IPS-11a (cell line): ENCODE results near the gene NFATC4.
"Not testable (repeated sequence)": the region's sequence is repeated elsewhere in the genome, so short reads cannot be mapped to it uniquely, and the experiment has no call there.

Experiments
- H3K4me3 ChIP-seq: one replicate; pipeline ENCODE4 v1.5.1; 2013; ENCODE audit warnings: low read depth, low read length, control low read depth

The NFATC4 gene

GRCh38 chr14:24366721-24367513, 1.1 kb upstream of the NFATC4 start:
- peak overlapping the region; percentile 31 for H3K4me3 ChIP-seq

- H3K4me3 ChIP-seq: peak overlapping the region; percentile 53
These were observed 203 bp downstream of the NFATC4 start for GRCh38 chr14:24368212-24368561.

DNA sequence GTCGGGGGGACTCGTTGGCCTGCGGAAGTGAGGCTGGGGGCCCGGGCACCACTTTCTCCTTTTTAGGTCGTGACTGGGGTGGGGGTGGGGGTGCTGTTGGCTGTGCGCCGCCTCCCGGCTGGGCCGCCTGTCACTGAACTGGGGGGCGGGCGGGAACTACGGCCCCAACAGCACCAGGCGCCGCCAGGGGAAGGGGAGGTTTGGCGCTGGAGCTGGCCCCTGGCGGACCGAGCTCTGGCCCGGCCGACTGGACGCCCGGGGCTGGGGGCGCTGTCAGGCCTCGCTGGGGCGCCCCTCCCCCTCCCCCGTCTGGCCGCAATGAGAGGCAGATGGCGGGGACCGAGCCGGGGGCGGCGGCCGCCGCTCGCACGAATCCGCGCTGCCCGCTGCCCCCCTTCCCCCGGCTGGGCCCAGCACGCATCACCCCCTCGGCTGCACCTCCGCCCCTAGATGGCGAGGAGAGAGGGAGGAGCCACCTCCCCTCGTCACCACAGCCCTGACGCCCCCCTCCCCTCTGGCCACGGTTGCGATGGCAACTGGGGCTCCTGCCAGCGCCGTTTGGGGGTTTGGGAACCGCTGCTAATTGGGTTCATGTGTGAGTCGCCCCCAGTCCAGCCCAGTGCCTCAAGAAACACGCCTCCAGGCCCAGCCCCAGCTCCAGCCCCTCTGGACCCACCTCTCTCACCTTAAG, 723 bp downstream of the NFATC4 start:
- H3K4me3 ChIP-seq: peak overlapping the region; percentile 53

DNA sequence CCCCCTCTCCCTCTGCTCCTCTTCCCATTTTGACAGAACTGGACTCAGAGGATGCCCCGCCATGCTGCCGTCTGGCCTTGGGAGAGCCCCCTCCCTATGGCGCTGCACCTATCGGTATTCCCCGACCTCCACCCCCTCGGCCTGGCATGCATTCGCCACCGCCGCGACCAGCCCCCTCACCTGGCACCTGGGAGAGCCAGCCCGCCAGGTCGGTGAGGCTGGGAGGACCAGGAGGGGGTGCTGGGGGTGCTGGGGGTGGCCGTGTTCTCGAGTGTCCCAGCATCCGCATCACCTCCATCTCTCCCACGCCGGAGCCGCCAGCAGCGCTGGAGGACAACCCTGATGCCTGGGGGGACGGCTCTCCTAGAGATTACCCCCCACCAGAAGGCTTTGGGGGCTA, 1.5 kb downstream of the NFATC4 start:
- H3K4me3 ChIP-seq: no peak overlapping the region

DNA sequence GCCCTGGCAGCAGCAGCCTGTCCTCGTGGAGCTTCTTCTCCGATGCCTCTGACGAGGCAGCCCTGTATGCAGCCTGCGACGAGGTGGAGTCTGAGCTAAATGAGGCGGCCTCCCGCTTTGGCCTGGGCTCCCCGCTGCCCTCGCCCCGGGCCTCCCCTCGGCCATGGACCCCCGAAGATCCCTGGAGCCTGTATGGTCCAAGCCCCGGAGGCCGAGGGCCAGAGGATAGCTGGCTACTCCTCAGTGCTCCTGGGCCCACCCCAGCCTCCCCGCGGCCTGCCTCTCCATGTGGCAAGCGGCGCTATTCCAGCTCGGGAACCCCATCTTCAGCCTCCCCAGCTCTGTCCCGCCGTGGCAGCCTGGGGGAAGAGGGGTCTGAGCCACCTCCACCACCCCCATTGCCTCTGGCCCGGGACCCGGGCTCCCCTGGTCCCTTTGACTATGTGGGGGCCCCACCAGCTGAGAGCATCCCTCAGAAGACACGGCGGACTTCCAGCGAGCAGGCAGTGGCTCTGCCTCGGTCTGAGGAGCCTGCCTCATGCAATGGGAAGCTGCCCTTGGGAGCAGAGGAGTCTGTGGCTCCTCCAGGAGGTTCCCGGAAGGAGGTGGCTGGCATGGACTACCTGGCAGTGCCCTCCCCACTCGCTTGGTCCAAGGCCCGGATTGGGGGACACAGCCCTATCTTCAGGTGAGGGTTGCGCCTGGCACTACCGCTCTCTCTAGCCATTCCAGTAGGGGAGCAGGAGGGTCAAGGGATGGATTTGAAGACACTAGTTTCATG, 2.1 kb downstream of the NFATC4 start:
- no peak overlapping the region for H3K4me3 ChIP-seq

GRCh38 chr14:24370748-24371147, 2.8 kb downstream of the NFATC4 start:
- no peak overlapping the region for H3K4me3 ChIP-seq

- H3K4me3 ChIP-seq: not testable (repeated sequence)
These were observed 3.6 kb downstream of the NFATC4 start for GRCh38 chr14:24371605-24372004.

DNA sequence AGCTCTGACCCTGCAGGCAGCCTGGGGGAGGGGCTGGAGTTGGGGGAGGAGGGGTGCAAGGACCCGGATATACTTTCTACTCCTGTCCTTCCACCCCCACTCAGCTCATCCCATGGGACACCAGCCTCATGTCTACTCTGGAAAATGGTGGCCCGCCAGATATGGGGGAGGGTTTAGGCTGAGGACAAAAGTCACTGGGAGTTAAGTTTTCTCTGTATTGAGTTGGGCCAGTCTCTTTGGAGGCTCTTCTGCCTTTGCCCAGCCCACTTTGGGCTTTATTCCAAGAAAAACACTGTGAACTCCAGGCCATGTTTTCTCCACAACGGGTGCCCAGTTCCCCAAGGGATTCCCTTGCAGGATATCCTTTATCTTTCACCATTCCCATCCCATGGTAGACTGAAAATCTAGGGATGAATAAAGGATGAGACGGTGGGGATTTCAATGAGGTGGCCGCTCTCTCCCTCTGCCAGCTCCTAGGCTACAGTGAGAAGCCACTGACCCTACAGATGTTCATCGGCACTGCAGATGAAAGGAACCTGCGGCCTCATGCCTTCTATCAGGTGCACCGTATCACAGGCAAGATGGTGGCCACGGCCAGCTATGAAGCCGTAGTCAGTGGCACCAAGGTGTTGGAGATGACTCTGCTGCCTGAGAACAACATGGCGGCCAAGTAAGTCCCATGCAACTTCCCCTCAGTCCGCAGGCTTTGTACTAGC, 4.9 kb downstream of the NFATC4 start:
- no peak overlapping the region for H3K4me3 ChIP-seq

DNA sequence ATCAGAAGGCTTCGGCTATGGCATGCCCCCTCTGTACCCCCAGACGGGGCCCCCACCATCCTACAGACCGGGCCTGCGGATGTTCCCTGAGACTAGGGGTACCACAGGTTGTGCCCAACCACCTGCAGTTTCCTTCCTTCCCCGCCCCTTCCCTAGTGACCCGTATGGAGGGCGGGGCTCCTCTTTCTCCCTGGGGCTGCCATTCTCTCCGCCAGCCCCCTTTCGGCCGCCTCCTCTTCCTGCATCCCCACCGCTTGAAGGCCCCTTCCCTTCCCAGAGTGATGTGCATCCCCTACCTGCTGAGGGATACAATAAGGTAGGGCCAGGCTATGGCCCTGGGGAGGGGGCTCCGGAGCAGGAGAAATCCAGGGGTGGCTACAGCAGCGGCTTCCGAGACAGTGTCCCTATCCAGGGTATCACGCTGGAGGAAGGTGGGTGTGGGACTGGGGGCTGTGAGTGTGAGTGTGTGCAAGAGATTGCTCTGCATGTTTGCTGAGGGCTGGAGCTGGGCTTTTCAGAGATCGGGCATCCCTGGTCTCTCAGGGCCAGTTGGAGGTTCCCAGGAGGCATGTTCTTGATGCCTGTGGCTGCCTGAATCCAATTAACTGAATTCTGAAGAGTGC, 8.6 kb downstream of the NFATC4 start:
- H3K4me3 ChIP-seq: no peak overlapping the region

DNA sequence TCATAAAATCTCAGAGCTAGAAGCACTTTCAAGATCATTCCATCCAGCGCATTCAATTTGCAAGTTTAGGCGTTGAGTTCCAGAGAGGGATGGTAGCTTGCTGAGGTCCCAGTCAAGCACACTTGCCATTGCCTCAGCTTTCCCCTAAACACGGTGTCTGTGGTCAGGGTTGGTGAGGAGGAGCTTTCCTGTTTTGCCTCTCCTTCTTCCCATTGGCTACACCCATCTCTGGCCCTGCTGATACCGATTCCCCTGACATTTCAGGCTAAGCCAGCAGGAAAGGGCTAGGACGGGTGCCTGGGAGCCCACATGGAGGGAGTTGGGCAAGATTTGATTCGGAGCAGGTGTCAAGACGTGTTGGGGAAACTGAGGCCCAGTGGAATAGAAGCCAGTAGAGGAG, 9.1 kb downstream of the NFATC4 start:
- no peak overlapping the region for H3K4me3 ChIP-seq

GRCh38 chr14:24377657-24378056, 9.7 kb downstream of the NFATC4 start:
- H3K4me3 ChIP-seq: no peak overlapping the region

GRCh38 chr14:24378327-24378726, 10.3 kb downstream of the NFATC4 start:
- no peak overlapping the region for H3K4me3 ChIP-seq

- H3K4me3 ChIP-seq: no peak overlapping the region
These were observed 11.3 kb downstream of the NFATC4 start for GRCh38 chr14:24378981-24379906.

- H3K4me3 ChIP-seq: no peak overlapping the region
These were observed 12.1 kb downstream of the NFATC4 start for GRCh38 chr14:24379907-24380730.

DNA sequence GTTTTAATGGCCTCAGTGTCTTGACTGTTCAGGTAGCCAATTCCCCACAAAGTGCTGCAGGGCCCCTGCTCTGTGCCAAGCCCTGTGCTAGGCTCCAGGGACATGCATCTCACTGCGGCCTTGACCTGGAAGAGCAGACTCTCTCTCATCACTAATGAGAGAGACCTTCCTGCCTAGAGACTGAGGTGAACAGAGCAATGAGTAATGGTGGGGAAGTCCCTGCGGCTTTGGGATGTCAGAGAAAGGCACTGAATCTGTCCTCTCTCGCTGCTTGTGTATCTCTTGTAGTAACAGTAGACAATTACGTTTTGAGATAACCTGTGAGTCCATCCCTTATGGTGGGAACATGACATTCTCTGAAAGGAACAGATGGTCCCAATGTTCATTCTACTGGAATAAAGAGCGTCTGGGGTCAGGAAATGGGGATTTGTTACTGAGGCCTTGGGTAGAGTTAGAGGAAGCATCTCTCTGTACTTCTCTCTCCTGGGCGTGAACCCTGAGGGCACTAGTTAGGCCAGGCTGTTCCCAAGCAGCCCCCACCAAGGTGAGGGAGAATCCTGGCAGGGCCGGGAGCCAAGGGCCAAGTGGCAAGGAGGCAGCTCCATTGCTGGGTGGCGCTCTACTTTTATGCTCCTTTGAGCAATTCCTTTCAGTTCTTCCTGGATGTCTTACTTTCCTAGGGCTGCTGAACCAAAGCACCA, 13.5 kb downstream of the NFATC4 start:
- no peak overlapping the region for H3K4me3 ChIP-seq

DNA sequence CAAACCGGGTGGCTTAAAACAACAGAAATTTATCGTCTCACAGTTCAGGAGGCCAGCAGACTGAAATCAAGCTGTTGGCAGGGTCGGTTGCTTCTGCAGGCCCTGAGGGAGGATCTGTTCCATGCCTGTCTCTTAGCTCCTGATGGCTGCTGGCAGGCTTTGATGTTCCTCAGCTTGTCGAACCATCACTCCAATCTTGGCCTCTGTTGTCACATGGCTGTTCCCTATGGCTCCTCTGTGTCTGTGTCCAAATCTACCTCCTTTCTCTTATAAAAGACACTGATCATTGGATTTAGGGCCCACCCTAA, 14.0 kb downstream of the NFATC4 start:
- H3K4me3 ChIP-seq: no peak overlapping the region

- H3K4me3 ChIP-seq: no peak overlapping the region
These were observed 16.2 kb downstream of the NFATC4 start for GRCh38 chr14:24384169-24384568.

DNA sequence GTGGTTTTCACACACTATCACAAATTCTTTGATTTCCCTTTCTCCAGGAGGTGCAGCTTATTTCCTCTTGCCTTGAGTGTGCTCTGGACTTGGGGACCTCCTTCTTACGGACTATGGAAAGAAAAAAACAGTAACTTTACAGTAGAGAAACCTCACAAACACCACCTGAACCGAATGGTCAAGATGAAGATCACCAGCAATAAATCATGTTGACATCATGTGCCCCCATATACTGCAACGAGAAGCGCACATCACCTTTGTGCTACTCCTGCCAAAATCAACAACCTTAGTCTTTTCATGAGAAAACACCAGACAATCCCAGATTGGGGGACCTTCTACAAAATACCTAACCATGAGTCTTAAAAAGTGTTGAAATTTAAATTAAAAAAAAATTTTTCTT, 17.5 kb downstream of the NFATC4 start:
- H3K4me3 ChIP-seq: no peak overlapping the region

GRCh38 chr14:24387009-24387345, 19.0 kb downstream of the NFATC4 start:
- no peak overlapping the region for H3K4me3 ChIP-seq
